HEK293T (cell line): Measurements from ENCODE around the gene PTPRQ.
"Not testable (repeated sequence)": the region's sequence is repeated elsewhere in the genome, so short reads cannot be mapped to it uniquely, and the experiment has no call there.

Source experiments
- BHLHE40 ChIP-seq: fragments of 450-650 bp; IDR thresholded peaks from 2 replicates; pipeline ENCODE4 v1.6.1; 2016; ENCODE audit warnings: mild to moderate bottlenecking, moderate library complexity, borderline replicate concordance
- FOXA1 ChIP-seq: fragments of 450-650 bp; IDR thresholded peaks from 2 replicates; pipeline ENCODE4 v1.6.1; 2016; ENCODE audit warnings: mild to moderate bottlenecking
- FOXK2 ChIP-seq: fragments of 450-650 bp; IDR thresholded peaks from 2 replicates; pipeline ENCODE4 v1.6.1; 2016; ENCODE audit warnings: mild to moderate bottlenecking
- FOXM1 ChIP-seq: fragments of 450-650 bp; IDR thresholded peaks from 2 replicates; pipeline ENCODE4 v1.6.1; 2017; ENCODE audit warnings: mild to moderate bottlenecking, borderline replicate concordance
- HDGF ChIP-seq: fragments of 450-650 bp; IDR thresholded peaks from 2 replicates; pipeline ENCODE4 v1.6.1; 2017; ENCODE audit warnings: antibody characterized with exemption, borderline replicate concordance
- L3MBTL2 ChIP-seq: fragments of 450-650 bp; conservative IDR thresholded peaks from 2 replicates; pipeline ENCODE4 v1.6.1; 2016; ENCODE audit warnings: mild to moderate bottlenecking
- LEF1 ChIP-seq: fragments of 450-650 bp; IDR thresholded peaks from 2 replicates; pipeline ENCODE4 v1.6.1; 2017; ENCODE audit warnings: mild to moderate bottlenecking, borderline replicate concordance
- SP1 ChIP-seq: fragments of 450-650 bp; IDR thresholded peaks from 2 replicates; pipeline ENCODE4 v1.6.1; 2017
- SUZ12 ChIP-seq: fragments of 450-650 bp; IDR thresholded peaks from 2 replicates; pipeline ENCODE4 v1.6.1; 2016; ENCODE audit warnings: mild to moderate bottlenecking
- TARDBP ChIP-seq: fragments of 450-650 bp; IDR thresholded peaks from 2 replicates; pipeline ENCODE4 v1.6.1; 2016
- ZNF384 ChIP-seq: fragments of 450-650 bp; IDR thresholded peaks from 2 replicates; pipeline ENCODE4 v1.6.1; 2016

GRCh38 chr12:80461851-80462250 is 17.8 kb downstream of the PTPRQ start:
- not testable (repeated sequence) for TF ChIP-seq SP1, BHLHE40, SUZ12, FOXM1, FOXA1, L3MBTL2, FOXK2, ZNF384, TARDBP, LEF1, HDGF
